H9 (cell line): ENCODE results near the gene LBX2. TPM values are rescaled to one million over a fixed set of nuclear protein-coding genes. Genes with fewer than 3 reads are reported as not detected.

Experiments
- DNase-seq: peaks from one replicate; pipeline ENCODE4 v3.0.0-alpha.2; 2017
- H2AFZ ChIP-seq: one replicate; pipeline ENCODE4 v1.6.1; 2013; ENCODE audit warnings: mild to moderate bottlenecking, low read length, control low read depth, moderate library complexity
- H2AK5ac ChIP-seq: 2 replicates; pipeline ENCODE4 v1.6.1; 2013; ENCODE audit warnings: low read length, control low read depth, mixed read lengths; ENCODE audit not compliant: insufficient read length
- H2BK120ac ChIP-seq: one replicate; pipeline ENCODE4 v1.6.1; 2013; ENCODE audit warnings: low read depth, mild to moderate bottlenecking, low read length, control low read depth, inconsistent platforms; ENCODE audit not compliant: poor library complexity, severe bottlenecking
- H2BK12ac ChIP-seq: 2 replicates; pipeline ENCODE4 v1.6.1; 2013; ENCODE audit warnings: low read length, control low read depth, mixed read lengths, low read depth; ENCODE audit not compliant: insufficient read length
- H2BK15ac ChIP-seq: 2 replicates; pipeline ENCODE4 v1.6.1; 2013; ENCODE audit warnings: low read depth, low read length, control low read depth
- H2BK20ac ChIP-seq: one replicate; pipeline ENCODE4 v1.6.1; 2013; ENCODE audit warnings: low read depth, mild to moderate bottlenecking, low read length, control low read depth, inconsistent platforms; ENCODE audit not compliant: poor library complexity, severe bottlenecking
- H2BK5ac ChIP-seq: 2 replicates; pipeline ENCODE4 v1.6.1; 2013; ENCODE audit warnings: low read length, control low read depth, mixed read lengths; ENCODE audit not compliant: insufficient read length
- H3K14ac ChIP-seq: 2 replicates; pipeline ENCODE4 v1.6.1; 2013; ENCODE audit warnings: low read length, control low read depth; ENCODE audit not compliant: insufficient read depth
- H3K18ac ChIP-seq: 2 replicates; pipeline ENCODE4 v1.6.1; 2013; ENCODE audit warnings: low read depth, mild to moderate bottlenecking, mixed read lengths, low read length, control low read depth; ENCODE audit not compliant: insufficient read length
- H3K23ac ChIP-seq: 2 replicates; pipeline ENCODE4 v1.6.1; 2013; ENCODE audit warnings: low read length, control low read depth, mixed read lengths, low read depth; ENCODE audit not compliant: insufficient read length
- H3K23me2 ChIP-seq: 2 replicates; pipeline ENCODE4 v1.6.1; 2013; ENCODE audit warnings: low read depth, mild to moderate bottlenecking, mixed read lengths, low read length, control low read depth; ENCODE audit not compliant: insufficient read length, poor library complexity, severe bottlenecking
- H3K27ac ChIP-seq: 2 replicates; pipeline ENCODE4 v1.5.1; 2013; ENCODE audit warnings: low read length, control low read depth, mixed read lengths, low read depth; ENCODE audit not compliant: insufficient read length
- H3K27me3 ChIP-seq: 2 replicates; pipeline ENCODE4 v1.6.1; 2013; ENCODE audit warnings: low read length, control low read depth, inconsistent platforms; ENCODE audit not compliant: insufficient read depth
- H3K4ac ChIP-seq: 2 replicates; pipeline ENCODE4 v1.6.1; 2013; ENCODE audit warnings: low read depth, mild to moderate bottlenecking, control low read depth, inconsistent platforms, low read length, moderate library complexity
- H3K4me1 ChIP-seq: 2 replicates; pipeline ENCODE4 v1.6.1; 2013; ENCODE audit warnings: low read length, control low read depth, inconsistent platforms; ENCODE audit not compliant: insufficient read depth
- H3K4me2 ChIP-seq: 2 replicates; pipeline ENCODE4 v1.6.1; 2013; ENCODE audit warnings: low read length, control low read depth, mixed read lengths; ENCODE audit not compliant: insufficient read length, insufficient read depth
- H3K56ac ChIP-seq: 2 replicates; pipeline ENCODE4 v1.6.1; 2013; ENCODE audit warnings: low read depth, mild to moderate bottlenecking, mixed read lengths, low read length, control low read depth; ENCODE audit not compliant: insufficient read length
- H3K79me1 ChIP-seq: 2 replicates; pipeline ENCODE4 v1.6.1; 2013; ENCODE audit warnings: low read depth, mild to moderate bottlenecking, moderate library complexity, low read length, control low read depth, inconsistent platforms; ENCODE audit not compliant: insufficient read depth, poor library complexity, severe bottlenecking
- H3K79me2 ChIP-seq: 2 replicates; pipeline ENCODE4 v1.6.1; 2013; ENCODE audit warnings: low read length, control low read depth, inconsistent platforms; ENCODE audit not compliant: insufficient read depth
- H3K9ac ChIP-seq: 2 replicates; pipeline ENCODE4 v1.6.1; 2013; ENCODE audit warnings: low read length, control low read depth, mixed read lengths; ENCODE audit not compliant: insufficient read length; ENCODE audit errors: extremely low read depth
- H3K9me3 ChIP-seq: one replicate; pipeline ENCODE4 v1.6.1; 2013; ENCODE audit warnings: low read depth, low read length, inconsistent platforms; ENCODE audit not compliant: control insufficient read depth
- H3T11ph ChIP-seq: one replicate; pipeline ENCODE4 v1.6.1; 2013; ENCODE audit warnings: mild to moderate bottlenecking, low read length, control low read depth, inconsistent platforms
- H4K20me1 ChIP-seq: one replicate; pipeline ENCODE4 v1.6.1; 2013; ENCODE audit not compliant: control insufficient read depth, insufficient read length, insufficient read depth
- H4K5ac ChIP-seq: 2 replicates; pipeline ENCODE4 v1.6.1; 2013; ENCODE audit warnings: low read depth, mild to moderate bottlenecking, mixed read lengths, low read length, control low read depth; ENCODE audit not compliant: insufficient read length
- H4K8ac ChIP-seq: replicated peaks from 2 replicates; pipeline ENCODE4 v1.6.1; 2013; ENCODE audit warnings: low read length, control low read depth, mixed read lengths, low read depth; ENCODE audit not compliant: insufficient read length
- H4K91ac ChIP-seq: 2 replicates; pipeline ENCODE4 v1.6.1; 2013; ENCODE audit warnings: low read depth, mild to moderate bottlenecking, moderate library complexity, mixed read lengths, low read length, control low read depth; ENCODE audit not compliant: insufficient read length
- H3K27ac Mint-ChIP-seq, 3 experiments: 2 replicates in 2 of 3; 3 replicates in 1 of 3; pipeline ENCODE4 v1.8.0; 2020 to 2021; ENCODE audit warnings: mixed read lengths in 3 of 3, mild to moderate bottlenecking in 1 of 3, moderate library complexity in 1 of 3
- H3K27me3 Mint-ChIP-seq: 2 replicates; pipeline ENCODE4 v1.8.0; 2021; ENCODE audit warnings: low read depth, mild to moderate bottlenecking, moderate library complexity, mixed read lengths
- H3K36me3 Mint-ChIP-seq, 3 experiments: 2 replicates in 2 of 3; 3 replicates in 1 of 3; pipeline ENCODE4 v1.8.0; 2020 to 2021; ENCODE audit warnings: low read depth in 3 of 3, mixed read lengths in 3 of 3; ENCODE audit not compliant: insufficient read depth in 1 of 3
- H3K4me1 Mint-ChIP-seq, 2 experiments: 2 replicates each; pipeline ENCODE4 v1.8.0; 2020; ENCODE audit warnings: mixed read lengths in 2 of 2
- H3K4me3 Mint-ChIP-seq, 2 experiments: 2 replicates in 1 of 2; 3 replicates in 1 of 2; pipeline ENCODE4 v1.8.0; 2020 to 2021; ENCODE audit warnings: mild to moderate bottlenecking in 2 of 2, mixed read lengths in 2 of 2, moderate library complexity in 1 of 2
- H3K9me3 Mint-ChIP-seq, 2 experiments: 2 replicates in 1 of 2; 3 replicates in 1 of 2; pipeline ENCODE4 v1.8.0; 2020; ENCODE audit warnings: mild to moderate bottlenecking in 2 of 2, mixed read lengths in 2 of 2, moderate library complexity in 1 of 2
- WGBS: extraction: QIAGEN DNeasy Blood & Tissue Kit; methylation state at CpG from one replicate; pipeline ENCODE4 v1.1.7; 2013; ENCODE audit warnings: missing lambda C conversion rate, low lambda C conversion rate, mixed read lengths; ENCODE audit not compliant: insufficient read length; ENCODE audit errors: extremely low coverage; 5-methylcytosine and 5-hydroxymethylcytosine counted together
- total RNA-seq: library from RNA; stranded (reverse); gene quantifications from 2 replicates; pipeline ENCODE4 v1.2.1, GENCODE V29; 2021
- TF ChIP-seq, protein P1 (sequence below): fragments of 200-600 bp; sonication (generic); conservative IDR thresholded peaks from 3 replicates; pipeline ENCODE4 v1.8.0; 2021; ENCODE audit warnings: antibody characterized with exemption, mild to moderate bottlenecking

LBX2 gene
- total RNA-seq, 1 experiment from 2014 or later: 1.1 TPM

DNA sequence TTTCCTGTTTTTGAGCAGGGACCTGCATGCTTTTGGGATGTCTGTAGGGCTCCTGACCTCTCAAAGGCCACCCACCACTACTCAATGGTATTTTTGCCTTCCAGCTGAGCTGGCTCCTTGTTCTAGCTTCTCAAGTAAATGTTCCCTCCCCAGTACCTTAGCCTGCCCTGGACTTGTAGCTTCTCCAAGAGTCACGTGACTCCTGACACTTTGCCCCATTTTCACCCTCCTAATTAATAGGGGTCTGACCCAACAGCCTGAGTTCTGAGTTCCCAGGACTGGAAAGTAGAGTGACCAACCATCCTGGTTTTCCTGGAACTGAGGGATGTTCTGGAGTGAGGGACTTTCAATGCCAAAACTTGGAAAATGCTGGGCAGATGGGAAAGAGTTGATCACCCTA, 4.0 kb downstream of the LBX2 start:
- H3K23me2 ChIP-seq: peaks cover 23% of the 10 kb centered on the region
- TF ChIP-seq, protein P1, sequence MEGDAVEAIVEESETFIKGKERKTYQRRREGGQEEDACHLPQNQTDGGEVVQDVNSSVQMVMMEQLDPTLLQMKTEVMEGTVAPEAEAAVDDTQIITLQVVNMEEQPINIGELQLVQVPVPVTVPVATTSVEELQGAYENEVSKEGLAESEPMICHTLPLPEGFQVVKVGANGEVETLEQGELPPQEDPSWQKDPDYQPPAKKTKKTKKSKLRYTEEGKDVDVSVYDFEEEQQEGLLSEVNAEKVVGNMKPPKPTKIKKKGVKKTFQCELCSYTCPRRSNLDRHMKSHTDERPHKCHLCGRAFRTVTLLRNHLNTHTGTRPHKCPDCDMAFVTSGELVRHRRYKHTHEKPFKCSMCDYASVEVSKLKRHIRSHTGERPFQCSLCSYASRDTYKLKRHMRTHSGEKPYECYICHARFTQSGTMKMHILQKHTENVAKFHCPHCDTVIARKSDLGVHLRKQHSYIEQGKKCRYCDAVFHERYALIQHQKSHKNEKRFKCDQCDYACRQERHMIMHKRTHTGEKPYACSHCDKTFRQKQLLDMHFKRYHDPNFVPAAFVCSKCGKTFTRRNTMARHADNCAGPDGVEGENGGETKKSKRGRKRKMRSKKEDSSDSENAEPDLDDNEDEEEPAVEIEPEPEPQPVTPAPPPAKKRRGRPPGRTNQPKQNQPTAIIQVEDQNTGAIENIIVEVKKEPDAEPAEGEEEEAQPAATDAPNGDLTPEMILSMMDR: no peak
- no peaks in the 10 kb centered on the region for H3K79me2 ChIP-seq
- H3K4me1 ChIP-seq: no peaks in the 10 kb centered on the region
- no peaks in the 10 kb centered on the region for H4K20me1 ChIP-seq
- no peak overlapping the region for H3K4me3 Mint-ChIP-seq
- H2AFZ ChIP-seq: no peak overlapping the region
- no peak overlapping the region for H4K91ac ChIP-seq
- peaks cover 18 to 26% of the 10 kb centered on the region in 2 experiments for H3K4me1 Mint-ChIP-seq
- peaks cover 61% of the 10 kb centered on the region for H3K27me3 Mint-ChIP-seq
- no peak overlapping the region for H4K8ac ChIP-seq
- H3T11ph ChIP-seq: no peak overlapping the region
- H3K23ac ChIP-seq: no peak overlapping the region
- no peak overlapping the region for H2BK120ac ChIP-seq
- no peak overlapping the region for H3K56ac ChIP-seq
- no peak overlapping the region for H2BK5ac ChIP-seq
- H2BK12ac ChIP-seq: no peak overlapping the region
- H3K36me3 Mint-ChIP-seq: peaks cover 26 to 40% (median 38%) of the 10 kb centered on the region in 3 experiments
- H3K14ac ChIP-seq: no peak overlapping the region
- H2BK20ac ChIP-seq: no peak overlapping the region
- H3K79me1 ChIP-seq: no peaks in the 10 kb centered on the region
- H3K9ac ChIP-seq: no peak overlapping the region
- H3K4ac ChIP-seq: no peak overlapping the region
- WGBS: no CpG with 5 or more reads among the region's 1 CpG
- no peak overlapping the region for H4K5ac ChIP-seq
- no peak for DNase-seq
- no peak overlapping the region for H2AK5ac ChIP-seq
- H3K27ac ChIP-seq: no peak overlapping the region
- H3K4me2 ChIP-seq: no peak overlapping the region
- peaks cover 0 to 2% of the 10 kb centered on the region in 2 experiments; a peak in 1 of 5 replicates for H3K9me3 Mint-ChIP-seq
- H3K9me3 ChIP-seq: no peaks in the 10 kb centered on the region
- H3K27ac Mint-ChIP-seq: 0 out of 7 replicates have a peak overlapping the region, but pooled peaks of 1 of the 3 experiments have one; percentile 54
- H2BK15ac ChIP-seq: no peak overlapping the region
- peaks cover 48% of the 10 kb centered on the region for H3K27me3 ChIP-seq
- no peak overlapping the region for H3K18ac ChIP-seq
